OCI-LY1 (cell line): Measurements from ENCODE around the gene MYO1D.

Experiments
- CTCF ChIP-seq: fragments of 200-600 bp; sonication (generic), shearing (Covaris generic); IDR thresholded peaks from 2 replicates; pipeline ENCODE4 v1.5.1; 2017; ENCODE audit warnings: mild to moderate bottlenecking, antibody characterized with exemption, low read length, moderate library complexity, mixed read lengths
- EZH2 ChIP-seq: fragments of 200-600 bp; sonication (generic), shearing (Covaris generic); IDR thresholded peaks from 2 replicates; pipeline ENCODE4 v1.8.0; 2017; ENCODE audit warnings: borderline replicate concordance, mixed run types, mild to moderate bottlenecking, antibody characterized with exemption, low read length, moderate library complexity, mixed read lengths

- no peak for TF ChIP-seq EZH2
- no peak for TF ChIP-seq CTCF
These were observed 283.9 kb downstream of the MYO1D start for GRCh38 chr17:32593003-32593402.
